Stimulated activated CD8-positive, alpha-beta memory T cell treated with anti-CD3 and anti-CD28 coated beads, Interleukin-15, amount 100 ng/mL, for 48 hours (primary cell): Measurements from ENCODE around the gene RNF152.
"Not testable (repeated sequence)": the region's sequence is repeated elsewhere in the genome, so short reads cannot be mapped to it uniquely, and the experiment has no call there.

Experiments
- DNase-seq, 2 donors: peaks; one replicate each; pipeline ENCODE4 v3.0.0-alpha.2; 2020; ENCODE audit warnings: low read depth in 2 of 2

Gene RNF152

GRCh38 chr18:61821748-61822147, 71.1 kb downstream of the RNF152 start:
- no peak for DNase-seq

- no peak for DNase-seq
Observed at GRCh38 chr18:61820882-61821281, 71.9 kb downstream of the RNF152 start.

GRCh38 chr18:61817086-61817485, 75.7 kb downstream of the RNF152 start:
- DNase-seq: no peak

GRCh38 chr18:61815885-61816470, 76.8 kb downstream of the RNF152 start:
- no peak for DNase-seq

- DNase-seq: no peak
Observed at GRCh38 chr18:61808286-61808685, 84.5 kb downstream of the RNF152 start.

GRCh38 chr18:61803393-61803792, 89.4 kb downstream of the RNF152 start:
- DNase-seq: no peak

GRCh38 chr18:61797696-61798590, 94.9 kb downstream of the RNF152 start:
- DNase-seq: no peak

GRCh38 chr18:61791031-61791430, 101.8 kb downstream of the RNF152 start:
- no peak for DNase-seq

GRCh38 chr18:61787011-61787670, 105.7 kb downstream of the RNF152 start:
- DNase-seq: not testable (repeated sequence)

GRCh38 chr18:61785588-61785987, 107.2 kb downstream of the RNF152 start:
- DNase-seq: no peak

GRCh38 chr18:61784834-61785233, 108.0 kb downstream of the RNF152 start:
- DNase-seq: no peak

- DNase-seq: no peak
Observed at GRCh38 chr18:61782545-61782944, 110.3 kb downstream of the RNF152 start.

GRCh38 chr18:61776201-61776600, 116.6 kb downstream of the RNF152 start:
- DNase-seq: not testable (repeated sequence)

- DNase-seq: no peak
Observed at GRCh38 chr18:61774846-61775245, 118.0 kb downstream of the RNF152 start.

- DNase-seq: no peak
Observed at GRCh38 chr18:61772293-61772848, 120.4 kb downstream of the RNF152 start.

- DNase-seq: no peak
Observed at GRCh38 chr18:61771861-61772260, 120.9 kb downstream of the RNF152 start.

GRCh38 chr18:61770279-61770678, 122.5 kb downstream of the RNF152 start:
- no peak for DNase-seq

- no peak for DNase-seq
Observed at GRCh38 chr18:61766266-61766884, 126.4 kb downstream of the RNF152 start.

- no peak for DNase-seq
Observed at GRCh38 chr18:61765097-61765496, 127.7 kb downstream of the RNF152 start.

- DNase-seq: peak in 1 of 2 donors; percentile 3
Observed at GRCh38 chr18:61764381-61764780, 128.4 kb downstream of the RNF152 start.

- DNase-seq: no peak
Observed at GRCh38 chr18:61761875-61762274, 130.9 kb downstream of the RNF152 start.
